Testis (tissue), 3 donors: ENCODE data around the gene ADAM12. TPM values are rescaled to one million over a fixed set of nuclear protein-coding genes. Genes with fewer than 3 reads are reported as not detected.

Experiments
- DNase-seq: peaks from one replicate; pipeline ENCODE4 v3.0.0-alpha.2; 2019
- H3K27ac ChIP-seq, 2 donors: fragments of 200-600 bp; sonication (generic); one replicate each; pipeline ENCODE4 v1.5.1; 2019
- H3K27me3 ChIP-seq: fragments of 200-600 bp; sonication (generic); one replicate; pipeline ENCODE4 v1.5.1; 2019
- H3K36me3 ChIP-seq: fragments of 200-600 bp; sonication (generic); one replicate; pipeline ENCODE4 v1.5.1; 2017; ENCODE audit warnings: low read depth; ENCODE audit errors: missing control alignments
- H3K4me1 ChIP-seq: fragments of 200-600 bp; sonication (generic); one replicate; pipeline ENCODE4 v1.5.1; 2019
- H3K4me3 ChIP-seq, 2 donors: fragments of 200-600 bp; sonication (generic); one replicate each; pipeline ENCODE4 v1.5.1; 2017 to 2019
- H3K9me3 ChIP-seq: fragments of 200-600 bp; sonication (generic); one replicate; pipeline ENCODE4 v1.5.1; 2017
- CTCF ChIP-seq, 3 experiments: fragments of 450-650 bp in 2 of 3; fragments of 200-600 bp in 1 of 3; sonication (generic) in 1 of 3; IDR thresholded peaks; one replicate each; pipeline ENCODE4 v1.5.1; 2016 to 2019; ENCODE audit warnings: antibody characterized with exemption in 3 of 3, mild to moderate bottlenecking in 2 of 3, moderate library complexity in 1 of 3
- POLR2A ChIP-seq: fragments of 450-650 bp; IDR thresholded peaks from one replicate; pipeline ENCODE4 v1.6.1; 2017; ENCODE audit warnings: antibody characterized with exemption, mild to moderate bottlenecking, moderate library complexity
- WGBS, 2 donors: methylation state at CpG; one replicate each; pipeline ENCODE4 v1.1.5; 2018; 5-methylcytosine and 5-hydroxymethylcytosine counted together
- intact Hi-C: fragments of 100-400 bp; cut with DNase I; formaldehyde crosslinking; loops from one replicate; pipeline ENCODE4 v1.15.1; 2023; ENCODE audit warnings: low total_unique reads
- polyA plus RNA-seq: library from polyadenylated mRNA; stranded (reverse); fragments of 350-450 nt; fragmentation: Illumina TruSeq; extraction: RNeasy Lipid Tissue Mini Kit (QIAGEN cat#74804); gene quantifications from one replicate; pipeline ENCODE4 v1.2.3, GENCODE V29; 2014; ENCODE audit warnings: low read depth, low replicate concordance; ENCODE audit not compliant: insufficient read depth
- total RNA-seq, 2 donors: library from RNA; depleted of rRNA; stranded (reverse); fragments of >200 nt; gene quantifications; one replicate each; pipeline ENCODE4 v1.2.3, GENCODE V29; 2016

Gene ADAM12
- total and polyA plus RNA-seq, 3 donors from 2014 or later = 2.8 to 9.2 (median 6.1) TPM

- no peak overlapping the region for H3K4me3 ChIP-seq
- H3K9me3 ChIP-seq = no peaks in the 10 kb centered on the region
- no peak for DNase-seq
- intact Hi-C loops = no loop called here
- no peaks in the 10 kb centered on the region for H3K36me3 ChIP-seq
- no peaks in the 10 kb centered on the region for H3K27me3 ChIP-seq
- WGBS, 2 donors = 23 to 27% methylated on average over 1 of the region's 1 CpG
- no peak for TF ChIP-seq CTCF (IDR thresholded peaks at IDR 0.05)
- TF ChIP-seq POLR2A = no peak
- H3K27ac ChIP-seq = no peak overlapping the region
- H3K4me1 ChIP-seq = no peaks in the 10 kb centered on the region
Measured at GRCh38 chr10:126372396-126372795, 15.9 kb downstream of the ADAM12 start.

GRCh38 chr10:126369125-126369710 lies 19.1 kb downstream of the ADAM12 start:
- H3K27ac ChIP-seq = no peak overlapping the region
- 33 to 40% methylated on average over 3 to 4 of the region's 4 CpGs for WGBS, 2 donors
- H3K9me3 ChIP-seq = no peaks in the 10 kb centered on the region
- H3K4me1 ChIP-seq = no peaks in the 10 kb centered on the region
- H3K27me3 ChIP-seq = no peaks in the 10 kb centered on the region
- H3K36me3 ChIP-seq = no peaks in the 10 kb centered on the region
- no peak for TF ChIP-seq CTCF (IDR thresholded peaks at IDR 0.05)
- TF ChIP-seq POLR2A = no peak
- intact Hi-C loops = no loop called here
- no peak overlapping the region for H3K4me3 ChIP-seq
- no peak for DNase-seq

- TF ChIP-seq POLR2A (no peak), CTCF (IDR thresholded peaks at IDR 0.05) (no peak)
- DNase-seq = no peak
- Histone ChIP-seq H3K27me3 (no peaks in the 10 kb centered on the region), H3K4me3 (no peak overlapping the region), H3K9me3 (no peaks in the 10 kb centered on the region), H3K36me3 (no peaks in the 10 kb centered on the region), H3K4me1 (no peaks in the 10 kb centered on the region), H3K27ac (no peak overlapping the region)
- intact Hi-C loops = no loop called here
Measured at GRCh38 chr10:126357169-126357568, 31.1 kb downstream of the ADAM12 start.

- Histone ChIP-seq H3K4me1 (no peaks in the 10 kb centered on the region), H3K9me3 (no peaks in the 10 kb centered on the region), H3K36me3 (no peaks in the 10 kb centered on the region), H3K4me3 (no peak overlapping the region), H3K27ac (no peak overlapping the region), H3K27me3 (no peaks in the 10 kb centered on the region)
- intact Hi-C loops = no loop called here
- DNase-seq = no peak
- 80 to 94% methylated on average over 1 of the region's 1 CpG for WGBS, 2 donors
- no peak for TF ChIP-seq POLR2A
Measured at GRCh38 chr10:126353666-126354065, 34.6 kb downstream of the ADAM12 start.

GRCh38 chr10:126352453-126352852 lies 35.8 kb downstream of the ADAM12 start:
- 79 to 83% methylated on average over 4 of the region's 4 CpGs for WGBS, 2 donors
- H3K27ac ChIP-seq = no peak overlapping the region
- H3K36me3 ChIP-seq = no peaks in the 10 kb centered on the region
- no peaks in the 10 kb centered on the region for H3K9me3 ChIP-seq
- TF ChIP-seq CTCF (IDR thresholded peaks at IDR 0.05) = no peak
- no peak for TF ChIP-seq POLR2A
- H3K4me1 ChIP-seq = no peaks in the 10 kb centered on the region
- no peak overlapping the region for H3K4me3 ChIP-seq
- intact Hi-C loops = no loop called here
- no peak for DNase-seq
- no peaks in the 10 kb centered on the region for H3K27me3 ChIP-seq
